GM21447 (cell line): ENCODE data around the gene GIN1.
"Not testable (repeated sequence)": the region's sequence is repeated elsewhere in the genome, so short reads cannot be mapped to it uniquely, and the experiment has no call there.

Experiments
- ATAC-seq: cut with Tn5 transposase; IDR thresholded peaks from one replicate; pipeline ENCODE4 v1.9.1; 2021; ENCODE audit not compliant: unreplicated experiment

Gene GIN1

GRCh38 chr5:103110403-103110802 is 9.5 kb downstream of the GIN1 start:
- no peak for ATAC-seq

- ATAC-seq = no peak
Observed at GRCh38 chr5:103109277-103109676, 10.7 kb downstream of the GIN1 start.

GRCh38 chr5:103108086-103108485 is 11.9 kb downstream of the GIN1 start:
- no peak for ATAC-seq

- ATAC-seq = no peak
Observed at GRCh38 chr5:103102234-103102633, 17.7 kb downstream of the GIN1 start.

DNA sequence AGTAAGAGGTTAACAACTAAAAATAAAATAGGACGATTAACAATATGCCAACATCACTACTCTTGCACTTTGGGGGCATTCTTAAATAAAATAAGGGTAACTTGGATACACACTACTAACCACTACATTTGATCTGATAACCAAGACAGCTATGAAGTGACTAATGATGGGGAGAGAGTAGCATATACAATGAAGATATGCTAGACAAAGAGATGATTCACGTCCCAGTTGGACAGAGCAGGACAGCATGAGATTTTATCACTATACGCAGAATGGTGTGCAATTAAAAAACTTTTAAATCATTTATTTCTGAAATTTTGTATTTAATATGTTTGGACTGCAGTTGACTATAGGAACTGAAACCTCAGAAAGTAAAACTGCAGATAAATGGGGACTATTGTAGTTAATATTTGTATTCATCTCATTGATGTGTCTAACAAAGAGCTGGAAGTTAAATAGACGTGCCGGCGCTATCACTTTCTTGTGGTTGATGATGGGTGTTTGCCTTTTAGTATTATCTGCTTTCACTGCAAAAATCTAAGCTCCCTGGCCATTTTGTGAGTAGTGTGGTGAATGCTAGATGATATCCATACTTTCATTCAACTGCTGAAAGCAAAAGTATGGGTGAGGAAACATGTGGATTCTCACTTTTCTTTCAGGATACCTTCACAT is 18.7 kb downstream of the GIN1 start:
- ATAC-seq = no peak

GRCh38 chr5:103098993-103099392 is 20.9 kb downstream of the GIN1 start:
- no peak for ATAC-seq

- ATAC-seq = no peak
Observed at GRCh38 chr5:103094737-103095136, 25.2 kb downstream of the GIN1 start.

DNA sequence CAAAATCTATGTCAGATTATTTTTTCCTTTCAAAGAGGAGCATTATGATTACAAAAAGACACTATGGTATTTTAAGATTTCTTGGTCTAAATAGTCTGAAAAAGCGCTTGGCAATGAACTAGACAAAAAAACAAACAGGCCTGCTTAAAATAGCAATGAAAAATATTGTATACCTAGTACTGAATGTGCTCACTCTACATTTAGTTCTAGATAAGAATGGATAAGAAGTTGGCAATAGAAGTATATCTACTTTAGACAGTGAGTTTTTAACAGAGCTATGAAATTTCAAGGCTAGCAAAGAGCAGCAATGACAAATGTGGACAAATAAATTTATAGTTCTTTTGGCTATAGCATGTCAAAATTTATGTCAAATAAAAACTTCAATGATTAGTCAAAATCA is 26.2 kb downstream of the GIN1 start:
- no peak for ATAC-seq

DNA sequence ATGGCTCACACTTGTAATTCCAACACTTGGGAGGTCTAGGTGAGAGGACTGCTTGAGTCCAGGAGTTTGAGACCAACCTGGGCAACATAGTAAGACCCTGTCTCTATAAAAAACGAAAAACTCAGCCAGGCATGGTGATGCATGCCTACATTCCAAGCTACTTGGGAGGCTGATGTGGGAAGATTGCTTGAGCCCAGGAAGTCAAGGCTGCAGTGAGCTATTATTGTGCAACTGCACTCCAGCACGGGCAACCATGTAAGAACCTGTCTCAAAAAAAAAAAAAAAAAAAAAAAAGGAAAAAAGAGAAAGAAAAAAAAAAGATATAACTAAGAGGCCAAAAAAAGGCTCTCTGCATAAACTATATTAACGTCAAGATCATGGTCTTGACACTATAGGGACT is 27.3 kb downstream of the GIN1 start:
- no peak for ATAC-seq

GRCh38 chr5:103090791-103091190 is 29.1 kb downstream of the GIN1 start:
- ATAC-seq = no peak

DNA sequence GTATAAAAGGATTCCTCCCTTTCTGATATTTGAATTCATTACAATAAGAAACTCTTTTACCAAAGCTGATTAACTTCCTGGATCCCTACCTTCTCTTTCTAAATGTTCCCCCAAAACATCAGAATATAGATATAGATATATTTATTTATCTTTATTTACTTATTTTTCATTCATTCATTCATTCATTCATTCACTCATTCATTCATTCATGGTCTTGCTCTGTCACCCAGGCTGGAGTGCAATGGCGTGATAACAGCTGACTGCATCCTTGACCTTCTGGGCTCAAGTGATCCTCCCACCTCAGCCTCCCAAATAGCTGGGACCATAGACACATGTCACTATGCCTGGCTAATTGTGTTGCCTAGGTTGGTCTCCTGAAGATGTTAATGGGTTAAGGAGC is 30.7 kb downstream of the GIN1 start:
- ATAC-seq = no peak

DNA sequence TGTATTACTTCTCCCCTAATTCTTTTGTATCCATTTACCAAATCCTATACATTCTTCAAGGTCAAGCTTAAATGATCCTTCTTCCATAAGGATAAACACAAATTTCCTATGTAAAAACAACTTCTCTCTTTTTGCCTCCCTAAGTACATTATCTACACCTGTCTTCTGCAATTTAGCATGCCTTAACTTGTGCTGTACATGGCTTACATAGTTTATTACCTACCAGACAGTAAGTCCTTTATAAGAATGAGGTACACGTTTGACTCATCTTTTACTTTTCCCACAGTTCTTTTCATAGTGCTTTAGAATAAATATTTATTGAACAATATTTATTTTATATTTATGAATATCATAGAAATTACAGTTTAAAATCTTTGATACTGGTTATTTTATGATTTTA is 33.4 kb downstream of the GIN1 start:
- ATAC-seq = no peak

- ATAC-seq = no peak
Observed at GRCh38 chr5:103079796-103080195, 40.1 kb downstream of the GIN1 start.

DNA sequence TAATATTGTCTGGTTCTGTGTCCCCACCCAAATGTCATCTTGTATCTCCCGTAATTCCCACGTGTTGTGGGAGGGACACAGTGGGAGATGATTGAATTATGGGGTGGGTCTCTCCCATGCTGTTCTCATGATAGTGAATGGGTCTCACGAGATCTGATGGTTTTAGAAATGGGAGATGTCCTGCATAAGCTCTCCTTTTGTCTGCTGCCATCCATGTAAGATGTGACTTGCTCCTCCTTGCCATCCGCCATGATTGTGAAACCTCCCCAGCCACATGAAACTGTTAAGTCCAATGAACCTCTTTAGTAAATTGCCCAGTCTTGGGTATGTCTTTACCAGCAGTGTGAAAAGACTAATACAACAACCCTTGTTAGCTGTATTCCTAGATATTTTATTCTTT is 44.5 kb downstream of the GIN1 start:
- no peak for ATAC-seq

DNA sequence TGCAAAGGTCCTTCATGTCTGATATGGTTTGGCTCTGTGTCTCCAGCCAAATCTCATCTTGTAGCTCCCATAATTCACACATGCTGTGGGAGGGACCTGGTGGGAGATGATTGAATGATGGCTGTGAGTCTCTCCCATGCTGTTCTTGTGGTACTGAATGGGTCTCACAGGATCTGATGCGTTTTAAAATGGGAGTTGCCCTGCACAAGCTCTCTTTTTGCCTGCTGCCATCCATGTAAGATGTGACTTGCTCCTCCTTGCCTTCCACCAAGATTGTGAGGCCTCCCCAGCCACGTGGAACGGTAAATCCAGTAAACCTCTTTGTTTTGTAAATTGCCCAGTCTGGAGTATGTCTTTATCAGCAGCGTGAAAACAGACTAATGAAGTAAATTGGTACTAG is 46.4 kb downstream of the GIN1 start:
- ATAC-seq = not testable (repeated sequence)

DNA sequence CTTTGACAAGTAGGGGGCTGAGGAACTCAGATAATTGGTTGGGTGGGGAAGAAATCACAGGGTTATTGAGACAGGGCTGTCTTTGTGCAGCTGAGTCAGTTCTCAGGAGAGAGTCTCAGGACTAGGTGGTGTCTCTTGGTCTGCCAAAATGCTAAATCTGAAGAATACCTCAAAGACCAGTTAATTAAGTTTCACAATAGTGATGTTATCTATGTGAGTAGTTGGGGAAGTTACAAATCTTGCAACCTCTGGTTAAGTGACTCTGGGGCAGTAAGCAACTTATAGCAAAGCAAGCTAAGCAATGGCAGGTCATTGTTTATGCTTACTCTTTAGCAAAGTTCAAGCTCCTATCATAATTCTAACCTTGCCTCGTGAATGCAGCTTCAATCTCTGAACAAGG is 53.6 kb downstream of the GIN1 start:
- ATAC-seq = no peak

GRCh38 chr5:103060424-103060954 is 59.4 kb downstream of the GIN1 start:
- no peak for ATAC-seq

GRCh38 chr5:103059525-103059924 is 60.4 kb downstream of the GIN1 start:
- no peak for ATAC-seq

DNA sequence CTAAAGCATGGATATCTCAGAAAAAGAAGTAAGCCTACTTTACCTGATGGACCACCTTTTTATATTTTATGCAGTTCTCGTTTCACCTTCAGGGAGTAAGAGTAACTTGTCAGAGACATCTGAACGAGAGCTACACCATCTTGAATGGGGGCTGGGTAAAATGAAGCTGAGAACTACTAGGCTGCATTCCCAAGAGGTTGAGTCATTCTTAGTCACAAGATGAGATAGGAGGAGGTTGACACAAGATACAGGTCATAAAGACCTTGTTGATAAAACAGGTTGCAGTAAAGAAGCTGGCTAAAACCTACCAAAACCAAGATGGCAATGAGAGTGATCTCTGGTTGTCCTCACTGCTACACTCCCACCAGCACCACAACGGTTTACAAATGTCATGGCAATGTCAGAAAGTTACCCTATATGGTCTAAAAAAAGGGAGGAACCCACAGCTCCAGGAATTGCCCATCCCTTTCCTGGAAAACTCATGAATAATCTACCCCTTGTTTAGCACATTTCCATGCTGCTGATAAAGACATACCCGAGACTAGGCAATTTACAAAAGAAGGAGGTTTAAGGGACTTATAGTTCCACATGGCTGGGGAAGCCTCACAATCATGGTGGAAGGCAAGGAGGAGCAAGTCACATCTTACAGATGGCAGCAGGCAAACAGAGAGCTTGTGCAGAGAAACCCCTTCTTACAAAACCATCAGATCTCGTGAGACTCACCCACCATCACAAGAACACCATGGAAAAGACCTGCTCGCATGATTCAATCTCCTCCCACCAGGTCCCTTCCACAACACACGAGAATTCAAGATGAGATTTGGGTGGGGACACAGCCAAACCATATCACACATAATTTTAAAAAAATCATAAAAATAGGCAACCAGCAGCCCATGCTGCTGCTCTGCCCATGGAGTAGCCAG is 62.5 kb downstream of the GIN1 start:
- no peak for ATAC-seq

- not testable (repeated sequence) for ATAC-seq
Observed at GRCh38 chr5:103046706-103047105, 73.2 kb downstream of the GIN1 start.

- no peak for ATAC-seq
Observed at GRCh38 chr5:103041071-103041676, 78.8 kb downstream of the GIN1 start.
